Colonic mucosa (tissue), 4 donors: ENCODE data around the gene FRG1. TPM values are rescaled to one million over a fixed set of nuclear protein-coding genes. Genes with fewer than 3 reads are reported as not detected.
"Not testable (repeated sequence)": the region's sequence is repeated elsewhere in the genome, so short reads cannot be mapped to it uniquely, and the experiment has no call there.

Experiments used
- DNase-seq: peaks from one replicate; pipeline ENCODE4 v3.0.0-alpha.2; 2020
- H3K27ac ChIP-seq: fragments of 200-600 bp; one replicate; pipeline ENCODE4 v1.8.0; 2021
- H3K27me3 ChIP-seq: fragments of 200-600 bp; one replicate; pipeline ENCODE4 v1.8.0; 2021
- H3K36me3 ChIP-seq: fragments of 200-600 bp; one replicate; pipeline ENCODE4 v1.8.0; 2021
- H3K4me1 ChIP-seq: fragments of 200-600 bp; one replicate; pipeline ENCODE4 v1.8.0; 2021; ENCODE audit warnings: mild to moderate bottlenecking
- H3K4me3 ChIP-seq: fragments of 200-600 bp; one replicate; pipeline ENCODE4 v1.8.0; 2021
- H3K9ac ChIP-seq, 2 donors: one replicate each; pipeline ENCODE4 v1.7.0; 2013; ENCODE audit warnings: control low read depth in 2 of 2, low read depth in 2 of 2, low read length in 2 of 2
- H3K9me3 ChIP-seq: fragments of 200-600 bp; one replicate; pipeline ENCODE4 v1.8.0; 2021
- intact Hi-C: fragments of 100-400 bp; cut with DNase I; formaldehyde crosslinking; loops from one replicate; pipeline ENCODE4 v1.14.1; 2022
- total RNA-seq, 2 donors: library from RNA; stranded (reverse); fragmentation: NEBNext Ultra II Directional in 1 of 2; extraction: Animal tissue kit (Norgen Biotek cat#: 25700) in 1 of 2; gene quantifications; one replicate each; pipeline ENCODE4 v1.2.1, GENCODE V29; 2021
- TF ChIP-seq, protein P1 (sequence below): fragments of 200-600 bp; IDR thresholded peaks from one replicate; pipeline ENCODE4 v1.8.0; 2022; ENCODE audit warnings: antibody characterized with exemption, mild to moderate bottlenecking
- donor health status: healthy.
- donor health status: DM: no; HTN: no; CAD: no.
- donor health status: DM: no; HTN: no; CAD: no.

Gene FRG1
- 10 to 100 TPM; 36.5 to 37.9 TPM for total RNA-seq

- TF ChIP-seq, protein P1, sequence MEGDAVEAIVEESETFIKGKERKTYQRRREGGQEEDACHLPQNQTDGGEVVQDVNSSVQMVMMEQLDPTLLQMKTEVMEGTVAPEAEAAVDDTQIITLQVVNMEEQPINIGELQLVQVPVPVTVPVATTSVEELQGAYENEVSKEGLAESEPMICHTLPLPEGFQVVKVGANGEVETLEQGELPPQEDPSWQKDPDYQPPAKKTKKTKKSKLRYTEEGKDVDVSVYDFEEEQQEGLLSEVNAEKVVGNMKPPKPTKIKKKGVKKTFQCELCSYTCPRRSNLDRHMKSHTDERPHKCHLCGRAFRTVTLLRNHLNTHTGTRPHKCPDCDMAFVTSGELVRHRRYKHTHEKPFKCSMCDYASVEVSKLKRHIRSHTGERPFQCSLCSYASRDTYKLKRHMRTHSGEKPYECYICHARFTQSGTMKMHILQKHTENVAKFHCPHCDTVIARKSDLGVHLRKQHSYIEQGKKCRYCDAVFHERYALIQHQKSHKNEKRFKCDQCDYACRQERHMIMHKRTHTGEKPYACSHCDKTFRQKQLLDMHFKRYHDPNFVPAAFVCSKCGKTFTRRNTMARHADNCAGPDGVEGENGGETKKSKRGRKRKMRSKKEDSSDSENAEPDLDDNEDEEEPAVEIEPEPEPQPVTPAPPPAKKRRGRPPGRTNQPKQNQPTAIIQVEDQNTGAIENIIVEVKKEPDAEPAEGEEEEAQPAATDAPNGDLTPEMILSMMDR, result peak; percentile 93
- Histone ChIP-seq H3K36me3 (no peaks in the 10 kb centered on the region), H3K4me1 (no peaks in the 10 kb centered on the region), H3K27ac (peak within 1 kb of the TSS; percentile 79), H3K9ac (peak within 1 kb of the TSS; percentile 68), H3K4me3 (peak within 1 kb of the TSS; percentile 73), H3K9me3 (no peaks in the 10 kb centered on the region), H3K27me3 (no peaks in the 10 kb centered on the region)
- intact Hi-C loops, result no loop called here
- DNase-seq, result peak; percentile 95
Measured at GRCh38 chr4:189940178-189941004, at the start of gene FRG1. Gene FRG1 (plus strand): TSS chr4:189940872. CDS start chr4:189941010, 138 bp downstream.

GRCh38 chr4:189897667-189898066 is 43.0 kb upstream of the FRG1 start:
- Histone ChIP-seq H3K9me3 (no peaks in the 10 kb centered on the region), H3K4me1 (no peaks in the 10 kb centered on the region), H3K9ac (no peak overlapping the region), H3K36me3 (no peaks in the 10 kb centered on the region), H3K27ac (no peak overlapping the region), H3K4me3 (no peak overlapping the region), H3K27me3 (no peaks in the 10 kb centered on the region)
- TF ChIP-seq, protein P1, result no peak
- DNase-seq, result no peak
- intact Hi-C loops, result no loop called here

GRCh38 chr4:189899481-189900015 is 41.1 kb upstream of the FRG1 start:
- DNase-seq, H3K36me3 ChIP-seq, intact Hi-C loops, H3K27ac ChIP-seq, H3K9ac ChIP-seq, H3K9me3 ChIP-seq, H3K4me1 ChIP-seq, H3K4me3 ChIP-seq, H3K27me3 ChIP-seq: not testable (repeated sequence)

- H3K36me3 ChIP-seq, H3K9ac ChIP-seq, H3K27me3 ChIP-seq, H3K9me3 ChIP-seq, intact Hi-C loops, H3K4me3 ChIP-seq, H3K27ac ChIP-seq, H3K4me1 ChIP-seq: not testable (repeated sequence)
- DNase-seq, result peak; percentile 47
- TF ChIP-seq, protein P1, result peak; percentile 48
Measured at GRCh38 chr4:189904420-189905027, 36.1 kb upstream of the FRG1 start.

GRCh38 chr4:189912170-189912569 is 28.5 kb upstream of the FRG1 start:
- TF ChIP-seq, protein P1, result peak; percentile 30
- H3K4me3 ChIP-seq, result no peak overlapping the region

More at GRCh38 chr4:189912170-189912569, 28.5 kb upstream of the FRG1 start:
- no peaks in the 10 kb centered on the region for H3K4me1 ChIP-seq
- H3K36me3 ChIP-seq, result no peaks in the 10 kb centered on the region
- DNase-seq, result no peak
- H3K27ac ChIP-seq, result no peak overlapping the region
- no peaks in the 10 kb centered on the region for H3K27me3 ChIP-seq
- no peaks in the 10 kb centered on the region for H3K9me3 ChIP-seq
- intact Hi-C loops, result no loop called here
- H3K9ac ChIP-seq, result no peak overlapping the region
